Measurements from ENCODE around the gene ACTR8.

ACTR8 gene

GRCh38 chr3:53863145-53863544 is 18.8 kb downstream of the ACTR8 start:
- no peaks in the 10 kb centered on the region for H3K4me1 ChIP-seq (ENCODE audit: control insufficient read depth, insufficient read depth, low read length, unreplicated experiment)
- no peak overlapping the region for H3K27ac ChIP-seq (ENCODE audit: low read depth, low read length)
- peaks cover 16% of the 10 kb centered on the region for H3K36me3 ChIP-seq (ENCODE audit: insufficient read depth, low read length)
- H3K27me3 ChIP-seq (ENCODE audit: insufficient read depth, low read length), result no peaks in the 10 kb centered on the region
- no peaks in the 10 kb centered on the region for H3K79me2 ChIP-seq (ENCODE audit: control insufficient read depth, insufficient read depth, low read length, unreplicated experiment)
- no peak overlapping the region for H3K4me3 ChIP-seq (ENCODE audit: low read depth, low read length)
- no peak overlapping the region for H2AFZ ChIP-seq (ENCODE audit: low read length, unreplicated experiment)

- Histone ChIP-seq H3K4me1 (ENCODE audit: control insufficient read depth, insufficient read depth, low read length, unreplicated experiment) (no peaks in the 10 kb centered on the region), H3K36me3 (ENCODE audit: insufficient read depth, low read length) (peaks cover 16% of the 10 kb centered on the region), H3K79me2 (ENCODE audit: control insufficient read depth, insufficient read depth, low read length, unreplicated experiment) (no peaks in the 10 kb centered on the region), H3K27me3 (ENCODE audit: insufficient read depth, low read length) (no peaks in the 10 kb centered on the region), H2AFZ (ENCODE audit: low read length, unreplicated experiment) (no peak overlapping the region), H3K27ac (ENCODE audit: low read depth, low read length) (no peak overlapping the region), H3K4me3 (ENCODE audit: low read depth, low read length) (no peak overlapping the region)
These were observed 19.7 kb downstream of the ACTR8 start for GRCh38 chr3:53862241-53862640.

- H3K4me3 ChIP-seq (ENCODE audit: low read depth, low read length), result no peak overlapping the region
- no peaks in the 10 kb centered on the region for H3K4me1 ChIP-seq (ENCODE audit: control insufficient read depth, insufficient read depth, low read length, unreplicated experiment)
- peaks cover 16% of the 10 kb centered on the region for H3K36me3 ChIP-seq (ENCODE audit: insufficient read depth, low read length)
- no peak overlapping the region for H3K27ac ChIP-seq (ENCODE audit: low read depth, low read length)
- H3K27me3 ChIP-seq (ENCODE audit: insufficient read depth, low read length), result peaks cover 9% of the 10 kb centered on the region
- H3K79me2 ChIP-seq (ENCODE audit: control insufficient read depth, insufficient read depth, low read length, unreplicated experiment), result no peaks in the 10 kb centered on the region
- no peak overlapping the region for H2AFZ ChIP-seq (ENCODE audit: low read length, unreplicated experiment)
These were observed 21.8 kb downstream of the ACTR8 start for GRCh38 chr3:53860196-53860595.

- no peaks in the 10 kb centered on the region for H3K4me1 ChIP-seq (ENCODE audit: control insufficient read depth, insufficient read depth, low read length, unreplicated experiment)
- H3K4me3 ChIP-seq (ENCODE audit: low read depth, low read length), result no peak overlapping the region
- peaks cover 9% of the 10 kb centered on the region for H3K36me3 ChIP-seq (ENCODE audit: insufficient read depth, low read length)
- H2AFZ ChIP-seq (ENCODE audit: low read length, unreplicated experiment), result no peak overlapping the region
- H3K27me3 ChIP-seq (ENCODE audit: insufficient read depth, low read length), result peaks cover 15% of the 10 kb centered on the region
- H3K27ac ChIP-seq (ENCODE audit: low read depth, low read length), result no peak overlapping the region
- H3K79me2 ChIP-seq (ENCODE audit: control insufficient read depth, insufficient read depth, low read length, unreplicated experiment), result no peaks in the 10 kb centered on the region
These were observed 22.8 kb downstream of the ACTR8 start for GRCh38 chr3:53859178-53859577.

- H2AFZ ChIP-seq (ENCODE audit: low read length, unreplicated experiment), result no peak overlapping the region
These were observed 23.7 kb downstream of the ACTR8 start for GRCh38 chr3:53858096-53858741.

GRCh38 chr3:53856964-53857363 is 25.0 kb downstream of the ACTR8 start:
- no peak overlapping the region for H3K27ac ChIP-seq (ENCODE audit: low read depth, low read length)
- H2AFZ ChIP-seq (ENCODE audit: low read length, unreplicated experiment), result no peak overlapping the region
- 0 out of 2 replicates have a peak, but pooled peaks cover 6% of the 10 kb centered on the region for H3K36me3 ChIP-seq (ENCODE audit: insufficient read depth, low read length)
- H3K4me3 ChIP-seq (ENCODE audit: low read depth, low read length), result no peak overlapping the region
- no peaks in the 10 kb centered on the region for H3K79me2 ChIP-seq (ENCODE audit: control insufficient read depth, insufficient read depth, low read length, unreplicated experiment)
- H3K27me3 ChIP-seq (ENCODE audit: insufficient read depth, low read length), result peaks cover 27% of the 10 kb centered on the region
- H3K4me1 ChIP-seq (ENCODE audit: control insufficient read depth, insufficient read depth, low read length, unreplicated experiment), result no peaks in the 10 kb centered on the region

More at GRCh38 chr3:53858096-53858741, 23.7 kb downstream of the ACTR8 start:
- Histone ChIP-seq H3K4me3 (ENCODE audit: low read depth, low read length) (no peak overlapping the region), H3K27me3 (ENCODE audit: insufficient read depth, low read length) (peaks cover 17% of the 10 kb centered on the region), H3K36me3 (ENCODE audit: insufficient read depth, low read length) (peaks cover 7% of the 10 kb centered on the region), H3K4me1 (ENCODE audit: control insufficient read depth, insufficient read depth, low read length, unreplicated experiment) (no peaks in the 10 kb centered on the region), H3K27ac (ENCODE audit: low read depth, low read length) (no peak overlapping the region), H3K79me2 (ENCODE audit: control insufficient read depth, insufficient read depth, low read length, unreplicated experiment) (no peaks in the 10 kb centered on the region)

GRCh38 chr3:53850895-53851294 is 31.1 kb downstream of the ACTR8 start:
- Histone ChIP-seq H3K4me3 (ENCODE audit: low read depth, low read length) (no peak overlapping the region), H3K27me3 (ENCODE audit: insufficient read depth, low read length) (peaks cover 55% of the 10 kb centered on the region), H2AFZ (ENCODE audit: low read length, unreplicated experiment) (no peak overlapping the region), H3K79me2 (ENCODE audit: control insufficient read depth, insufficient read depth, low read length, unreplicated experiment) (no peaks in the 10 kb centered on the region), H3K4me1 (ENCODE audit: control insufficient read depth, insufficient read depth, low read length, unreplicated experiment) (no peaks in the 10 kb centered on the region), H3K27ac (ENCODE audit: low read depth, low read length) (no peak overlapping the region), H3K36me3 (ENCODE audit: insufficient read depth, low read length) (no peaks in the 10 kb centered on the region)

- Histone ChIP-seq H3K79me2 (ENCODE audit: control insufficient read depth, insufficient read depth, low read length, unreplicated experiment) (no peaks in the 10 kb centered on the region), H2AFZ (ENCODE audit: low read length, unreplicated experiment) (no peak overlapping the region), H3K4me3 (ENCODE audit: low read depth, low read length) (no peak overlapping the region), H3K27ac (ENCODE audit: low read depth, low read length) (no peak overlapping the region), H3K36me3 (ENCODE audit: insufficient read depth, low read length) (no peaks in the 10 kb centered on the region), H3K27me3 (ENCODE audit: insufficient read depth, low read length) (peaks cover 57% of the 10 kb centered on the region), H3K4me1 (ENCODE audit: control insufficient read depth, insufficient read depth, low read length, unreplicated experiment) (no peaks in the 10 kb centered on the region)
These were observed 32.0 kb downstream of the ACTR8 start for GRCh38 chr3:53849916-53850315.

- Histone ChIP-seq H3K4me3 (ENCODE audit: low read depth, low read length) (peak overlapping the region; percentile 87; the same call in 1 of the 2 replicates), H3K27me3 (ENCODE audit: insufficient read depth, low read length) (peaks cover 56% of the 10 kb centered on the region), H2AFZ (ENCODE audit: low read length, unreplicated experiment) (no peak overlapping the region), H3K79me2 (ENCODE audit: control insufficient read depth, insufficient read depth, low read length, unreplicated experiment) (no peaks in the 10 kb centered on the region), H3K27ac (ENCODE audit: low read depth, low read length) (no peak overlapping the region), H3K36me3 (ENCODE audit: insufficient read depth, low read length) (no peaks in the 10 kb centered on the region), H3K4me1 (ENCODE audit: control insufficient read depth, insufficient read depth, low read length, unreplicated experiment) (no peaks in the 10 kb centered on the region)
These were observed 35.1 kb downstream of the ACTR8 start for GRCh38 chr3:53846851-53847155.

- Histone ChIP-seq H3K4me1 (ENCODE audit: control insufficient read depth, insufficient read depth, low read length, unreplicated experiment) (no peaks in the 10 kb centered on the region), H3K4me3 (ENCODE audit: low read depth, low read length) (peak within 1 kb of the TSS; percentile 87), H2AFZ (ENCODE audit: low read length, unreplicated experiment) (peak within 1 kb of the TSS; percentile 82), H3K27me3 (ENCODE audit: insufficient read depth, low read length) (peaks cover 56% of the 10 kb centered on the region), H3K79me2 (ENCODE audit: control insufficient read depth, insufficient read depth, low read length, unreplicated experiment) (no peaks in the 10 kb centered on the region), H3K36me3 (ENCODE audit: insufficient read depth, low read length) (no peaks in the 10 kb centered on the region), H3K27ac (ENCODE audit: low read depth, low read length) (no peak within 1 kb of the TSS)
These were observed 35.7 kb downstream of the ACTR8 start, which contains the start of the genes CHDH and IL17RB for GRCh38 chr3:53846134-53846850. TSS of gene CHDH (minus strand) at chr3:53846419. CDS start at chr3:53824008, 22,411 bp downstream. TSS of gene IL17RB (plus strand) at chr3:53846568. CDS start at chr3:53846589, 21 bp downstream.

- H3K4me1 ChIP-seq (ENCODE audit: control insufficient read depth, insufficient read depth, low read length, unreplicated experiment), result no peaks in the 10 kb centered on the region
- H2AFZ ChIP-seq (ENCODE audit: low read length, unreplicated experiment), result peak overlapping the region; percentile 82
- peak overlapping the region; percentile 87 for H3K4me3 ChIP-seq (ENCODE audit: low read depth, low read length)
- no peak overlapping the region for H3K27ac ChIP-seq (ENCODE audit: low read depth, low read length)
- H3K36me3 ChIP-seq (ENCODE audit: insufficient read depth, low read length), result no peaks in the 10 kb centered on the region
- H3K27me3 ChIP-seq (ENCODE audit: insufficient read depth, low read length), result peaks cover 56% of the 10 kb centered on the region
- no peaks in the 10 kb centered on the region for H3K79me2 ChIP-seq (ENCODE audit: control insufficient read depth, insufficient read depth, low read length, unreplicated experiment)
These were observed 36.1 kb downstream of the ACTR8 start for GRCh38 chr3:53845881-53846133.
